Measurements from ENCODE around the gene TMEM250. TPM values are rescaled to one million over a fixed set of nuclear protein-coding genes. Genes with fewer than 3 reads are reported as not detected.

The TMEM250 gene
- total RNA-seq, 1 donor from 2014 or later, result 29.8 TPM

DNA sequence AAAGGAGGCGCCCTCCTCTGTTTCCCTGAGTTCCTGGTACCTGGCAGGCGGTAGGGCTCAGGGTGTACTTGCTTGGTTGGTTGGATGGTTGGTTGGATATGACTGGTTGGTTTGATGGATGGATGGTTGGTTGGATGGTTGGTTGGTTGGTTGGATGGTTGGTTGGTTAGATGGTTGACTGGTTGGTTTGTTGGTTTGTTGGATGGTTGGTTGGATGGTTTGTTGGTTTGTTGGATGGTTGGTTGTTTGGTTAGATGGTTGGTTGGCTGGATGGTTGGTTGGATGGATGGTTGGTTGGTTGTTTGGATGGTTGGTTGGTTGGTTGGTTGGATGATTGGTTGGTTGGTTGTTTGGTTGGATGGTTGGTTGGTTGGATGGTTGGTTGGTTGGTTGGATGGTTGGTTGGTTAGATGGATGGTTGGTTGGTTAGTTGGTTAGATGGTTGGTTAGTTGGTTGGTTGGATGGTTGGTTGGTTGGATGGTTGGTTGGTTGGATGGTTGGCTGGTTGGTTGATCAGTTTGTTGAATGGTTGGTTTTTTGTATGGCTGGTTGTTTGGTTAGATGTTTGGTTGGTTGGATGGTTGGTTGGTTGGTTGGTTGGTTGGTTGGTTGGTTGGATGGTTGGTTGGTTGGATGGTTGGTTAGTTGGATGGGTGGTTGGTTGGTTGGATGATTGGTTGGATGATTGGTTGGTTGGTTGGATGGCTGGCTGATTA lies 6.5 kb upstream of the TMEM250 start:
- Mint-ChIP-seq H3K9me3 (ENCODE audit: unreplicated experiment) (peaks cover 3% of the 10 kb centered on the region), H3K4me1 (ENCODE audit: low read depth, unreplicated experiment) (no peaks in the 10 kb centered on the region), H3K27me3 (ENCODE audit: low read depth, unreplicated experiment) (peaks cover 32% of the 10 kb centered on the region), H3K27ac (ENCODE audit: unreplicated experiment) (no peak overlapping the region), H3K36me3 (ENCODE audit: low read depth, unreplicated experiment) (no peaks in the 10 kb centered on the region), H3K4me3 (ENCODE audit: unreplicated experiment) (peak overlapping the region; percentile 4)
- FAIRE-seq (no peak), DNase-seq (ENCODE audit: low read depth) (no peak)
- Histone ChIP-seq H3K36me3 (ENCODE audit: insufficient read depth, low read length) (no peaks in the 10 kb centered on the region), H3K4me2 (ENCODE audit: low read length) (no peak overlapping the region), H3K27me3 (ENCODE audit: insufficient read depth, low read length) (peaks cover 11% of the 10 kb centered on the region), H3K27ac (ENCODE audit: low read depth, low read length) (no peak overlapping the region), H3K9me3 (ENCODE audit: insufficient read depth, low read depth, low read length) (peaks cover 3% of the 10 kb centered on the region), H3K9ac (ENCODE audit: low read length) (no peak overlapping the region), H2AFZ (ENCODE audit: low read depth, low read length) (no peak overlapping the region), H3K79me2 (ENCODE audit: insufficient read depth, low read length) (no peaks in the 10 kb centered on the region), H3K4me3 (ENCODE audit: insufficient read depth, low read depth, low read length) (no peak overlapping the region), H4K20me1 (ENCODE audit: insufficient read depth, low read length) (peaks cover 9% of the 10 kb centered on the region), H3K4me1 (ENCODE audit: insufficient read depth, low read length) (peaks cover 4% of the 10 kb centered on the region)
- no peak for TF ChIP-seq EZH2 (IDR thresholded peaks at IDR 0.05; ENCODE audit: insufficient read depth, low read length)
- TF ChIP-seq, protein P1, sequence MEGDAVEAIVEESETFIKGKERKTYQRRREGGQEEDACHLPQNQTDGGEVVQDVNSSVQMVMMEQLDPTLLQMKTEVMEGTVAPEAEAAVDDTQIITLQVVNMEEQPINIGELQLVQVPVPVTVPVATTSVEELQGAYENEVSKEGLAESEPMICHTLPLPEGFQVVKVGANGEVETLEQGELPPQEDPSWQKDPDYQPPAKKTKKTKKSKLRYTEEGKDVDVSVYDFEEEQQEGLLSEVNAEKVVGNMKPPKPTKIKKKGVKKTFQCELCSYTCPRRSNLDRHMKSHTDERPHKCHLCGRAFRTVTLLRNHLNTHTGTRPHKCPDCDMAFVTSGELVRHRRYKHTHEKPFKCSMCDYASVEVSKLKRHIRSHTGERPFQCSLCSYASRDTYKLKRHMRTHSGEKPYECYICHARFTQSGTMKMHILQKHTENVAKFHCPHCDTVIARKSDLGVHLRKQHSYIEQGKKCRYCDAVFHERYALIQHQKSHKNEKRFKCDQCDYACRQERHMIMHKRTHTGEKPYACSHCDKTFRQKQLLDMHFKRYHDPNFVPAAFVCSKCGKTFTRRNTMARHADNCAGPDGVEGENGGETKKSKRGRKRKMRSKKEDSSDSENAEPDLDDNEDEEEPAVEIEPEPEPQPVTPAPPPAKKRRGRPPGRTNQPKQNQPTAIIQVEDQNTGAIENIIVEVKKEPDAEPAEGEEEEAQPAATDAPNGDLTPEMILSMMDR (IDR thresholded peaks at IDR 0.05; ENCODE audit: insufficient read depth, low read depth, low read length), result no peak

DNA sequence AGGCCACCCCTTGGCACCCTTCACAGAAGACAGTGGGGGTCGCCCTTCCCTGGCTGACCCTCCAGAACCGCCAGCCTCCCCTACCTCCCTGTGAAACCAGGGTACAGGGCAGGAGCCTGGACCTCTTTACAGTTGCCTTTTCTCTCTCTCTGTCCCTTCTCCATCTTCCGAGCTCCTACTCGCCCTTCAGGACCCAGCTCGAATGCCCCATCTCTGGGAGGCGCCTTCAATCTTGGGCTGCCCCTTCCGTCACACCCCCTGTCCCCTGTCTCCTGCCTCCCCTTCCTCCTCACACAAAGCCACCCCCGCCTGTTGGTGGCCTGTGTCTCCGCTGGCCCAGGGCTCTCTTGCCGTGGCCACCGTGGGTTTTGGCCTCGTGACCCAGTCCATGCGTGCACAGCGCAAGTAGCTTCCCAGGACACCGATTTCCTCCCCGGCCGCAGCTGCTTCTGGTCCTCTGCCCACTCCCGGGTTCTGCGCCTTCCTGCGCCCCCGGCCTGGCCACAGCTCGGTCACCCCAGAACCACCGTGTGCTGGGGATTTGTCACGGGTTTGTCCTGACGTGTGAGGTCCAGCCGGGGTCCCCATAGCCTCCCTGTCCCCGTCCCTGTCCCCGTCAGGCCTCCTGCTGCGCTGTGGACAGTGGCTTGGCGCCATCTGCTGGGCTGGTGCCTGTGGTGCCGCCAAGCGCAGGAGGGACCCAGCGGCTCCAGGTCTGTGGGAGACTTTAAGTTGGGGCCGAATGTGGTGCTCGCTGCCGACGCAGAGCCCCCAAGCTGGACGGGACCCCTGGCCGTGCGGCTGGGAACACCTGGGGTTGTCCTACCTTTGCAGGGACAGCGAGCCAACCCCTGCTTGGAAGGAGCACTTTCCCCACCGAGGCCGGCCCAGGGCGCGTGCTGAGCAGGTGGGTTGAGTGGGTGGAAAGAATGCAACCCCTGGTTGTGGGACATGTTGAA lies 4.0 kb upstream of the TMEM250 start:
- Histone ChIP-seq H3K9me3 (ENCODE audit: insufficient read depth, low read depth, low read length) (peaks cover 3% of the 10 kb centered on the region), H4K20me1 (ENCODE audit: insufficient read depth, low read length) (peaks cover 9% of the 10 kb centered on the region), H3K4me2 (ENCODE audit: low read length) (peak overlapping the region; percentile 70), H3K36me3 (ENCODE audit: insufficient read depth, low read length) (no peaks in the 10 kb centered on the region), H3K79me2 (ENCODE audit: insufficient read depth, low read length) (peaks cover 19% of the 10 kb centered on the region), H3K4me3 (ENCODE audit: insufficient read depth, low read depth, low read length) (no peak overlapping the region), H2AFZ (ENCODE audit: low read depth, low read length) (peak overlapping the region; percentile 60), H3K9ac (ENCODE audit: low read length) (no peak overlapping the region), H3K27me3 (ENCODE audit: insufficient read depth, low read length) (no peaks in the 10 kb centered on the region), H3K4me1 (ENCODE audit: insufficient read depth, low read length) (peaks cover 12% of the 10 kb centered on the region), H3K27ac (ENCODE audit: low read depth, low read length) (no peak overlapping the region)
- no peaks in the 10 kb centered on the region for H3K4me1 Mint-ChIP-seq (ENCODE audit: low read depth, unreplicated experiment)
- H3K27ac Mint-ChIP-seq (ENCODE audit: unreplicated experiment), result no peak overlapping the region
- FAIRE-seq (no peak), DNase-seq (ENCODE audit: low read depth) (no peak)
- peaks cover 17% of the 10 kb centered on the region for H3K27me3 Mint-ChIP-seq (ENCODE audit: low read depth, unreplicated experiment)
- no peak for TF ChIP-seq EZH2 (IDR thresholded peaks at IDR 0.05; ENCODE audit: insufficient read depth, low read length)
- TF ChIP-seq, protein P1 (IDR thresholded peaks at IDR 0.05; ENCODE audit: insufficient read depth, low read depth, low read length), result peak; percentile 67
- H3K9me3 Mint-ChIP-seq (ENCODE audit: unreplicated experiment), result peaks cover 3% of the 10 kb centered on the region
- H3K36me3 Mint-ChIP-seq (ENCODE audit: low read depth, unreplicated experiment), result no peaks in the 10 kb centered on the region
- H3K4me3 Mint-ChIP-seq (ENCODE audit: unreplicated experiment), result no peak overlapping the region

All from astrocyte (in vitro differentiated cells and primary cell).